HEK293 (cell line): Measurements from ENCODE around the gene R3HDM2.
A peak's percentile ranks its signal among the peaks of the same experiment; 100 is the strongest.

ENCODE experiments used
- CTCF ChIP-seq: fragments of 450-650 bp; formaldehyde crosslinking; IDR thresholded peaks from 2 replicates; pipeline ENCODE4 v1.5.1; 2016; ENCODE audit warnings: missing biosample characterization, missing genetic modification characterization
- FEZF1 ChIP-seq: fragments of 450-650 bp; formaldehyde crosslinking; IDR thresholded peaks from 2 replicates; pipeline ENCODE4 v1.5.1; 2016; ENCODE audit warnings: missing biosample characterization, missing genetic modification characterization
- GLI4 ChIP-seq: fragments of 450-650 bp; formaldehyde crosslinking; IDR thresholded peaks from 2 replicates; pipeline ENCODE4 v1.5.1; 2016; ENCODE audit warnings: missing biosample characterization, missing genetic modification characterization
- HOXA7 ChIP-seq: sonication (generic); formaldehyde crosslinking; IDR thresholded peaks from 2 replicates; pipeline ENCODE4 v1.8.1; 2022; ENCODE audit warnings: missing genetic modification reagents, borderline replicate concordance
- KLF1 ChIP-seq: fragments of 450-650 bp; formaldehyde crosslinking; IDR thresholded peaks from 2 replicates; pipeline ENCODE4 v1.5.1; 2016; ENCODE audit warnings: missing biosample characterization, missing genetic modification characterization
- KLF17 ChIP-seq: fragments of 450-650 bp; formaldehyde crosslinking; IDR thresholded peaks from 2 replicates; pipeline ENCODE4 v1.5.1; 2016; ENCODE audit warnings: missing biosample characterization, missing genetic modification characterization
- SP3 ChIP-seq: fragments of 450-650 bp; formaldehyde crosslinking; IDR thresholded peaks from 2 replicates; pipeline ENCODE4 v1.5.1; 2016; ENCODE audit warnings: missing biosample characterization, missing genetic modification characterization
- TSHZ1 ChIP-seq: fragments of 450-650 bp; formaldehyde crosslinking; IDR thresholded peaks from 2 replicates; pipeline ENCODE4 v1.5.1; 2016; ENCODE audit warnings: missing biosample characterization, missing genetic modification characterization, borderline replicate concordance
- ZBTB11 ChIP-seq: fragments of 450-650 bp; formaldehyde crosslinking; conservative IDR thresholded peaks from 2 replicates; pipeline ENCODE4 v1.5.1; 2016; ENCODE audit warnings: low read depth, missing biosample characterization, missing genetic modification characterization
- ZBTB7A ChIP-seq: fragments of 450-650 bp; formaldehyde crosslinking; IDR thresholded peaks from 2 replicates; pipeline ENCODE4 v1.5.1; 2016; ENCODE audit warnings: low read depth, missing biosample characterization, missing genetic modification characterization
- ZFP3 ChIP-seq: fragments of 450-650 bp; formaldehyde crosslinking; IDR thresholded peaks from 2 replicates; pipeline ENCODE4 v1.5.1; 2016; ENCODE audit warnings: low read depth, missing biosample characterization, missing genetic modification characterization
- ZNF138 ChIP-seq: fragments of 450-650 bp; formaldehyde crosslinking; IDR thresholded peaks from 2 replicates; pipeline ENCODE4 v1.5.1; 2016; ENCODE audit warnings: missing biosample characterization, missing genetic modification characterization, borderline replicate concordance
- ZNF148 ChIP-seq: fragments of 450-650 bp; formaldehyde crosslinking; IDR thresholded peaks from 2 replicates; pipeline ENCODE4 v1.5.0; 2017; ENCODE audit warnings: missing biosample characterization, missing genetic modification characterization, borderline replicate concordance
- ZNF16 ChIP-seq: fragments of 450-650 bp; formaldehyde crosslinking; IDR thresholded peaks from 2 replicates; pipeline ENCODE4 v1.5.1; 2016; ENCODE audit warnings: low read depth, missing biosample characterization, missing genetic modification characterization
- ZNF169 ChIP-seq: fragments of 450-650 bp; formaldehyde crosslinking; IDR thresholded peaks from 2 replicates; pipeline ENCODE4 v1.5.1; 2016; ENCODE audit warnings: missing biosample characterization, missing genetic modification characterization
- ZNF202 ChIP-seq: fragments of 450-650 bp; formaldehyde crosslinking; IDR thresholded peaks from 2 replicates; pipeline ENCODE4 v1.5.1; 2016; ENCODE audit warnings: missing biosample characterization, missing genetic modification characterization, borderline replicate concordance
- ZNF239 ChIP-seq: fragments of 450-650 bp; formaldehyde crosslinking; IDR thresholded peaks from 2 replicates; pipeline ENCODE4 v1.5.1; 2016; ENCODE audit warnings: missing biosample characterization, missing genetic modification characterization
- ZNF302 ChIP-seq: fragments of 450-650 bp; formaldehyde crosslinking; IDR thresholded peaks from 2 replicates; pipeline ENCODE4 v1.5.1; 2016; ENCODE audit warnings: missing biosample characterization, missing genetic modification characterization, low read depth
- ZNF350 ChIP-seq: fragments of 450-650 bp; formaldehyde crosslinking; IDR thresholded peaks from 2 replicates; pipeline ENCODE4 v1.5.0; 2017; ENCODE audit warnings: missing biosample characterization, mild to moderate bottlenecking, missing genetic modification characterization
- ZNF423 ChIP-seq: fragments of 450-650 bp; formaldehyde crosslinking; IDR thresholded peaks from 2 replicates; pipeline ENCODE4 v1.5.1; 2016; ENCODE audit warnings: missing biosample characterization, missing genetic modification characterization
- ZNF548 ChIP-seq: fragments of 450-650 bp; formaldehyde crosslinking; IDR thresholded peaks from 2 replicates; pipeline ENCODE4 v1.5.1; 2016; ENCODE audit warnings: missing biosample characterization, missing genetic modification characterization
- ZNF561 ChIP-seq: fragments of 450-650 bp; IDR thresholded peaks from 2 replicates; pipeline ENCODE4 v1.5.1; 2018; ENCODE audit warnings: missing biosample characterization, missing genetic modification characterization, borderline replicate concordance
- ZNF654 ChIP-seq: fragments of 450-650 bp; formaldehyde crosslinking; IDR thresholded peaks from 2 replicates; pipeline ENCODE4 v1.5.1; 2016; ENCODE audit warnings: low read depth, missing biosample characterization, missing genetic modification characterization
- ZNF704 ChIP-seq: fragments of 450-650 bp; formaldehyde crosslinking; IDR thresholded peaks from 2 replicates; pipeline ENCODE4 v1.5.1; 2016; ENCODE audit warnings: missing biosample characterization, missing genetic modification characterization
- ZNF76 ChIP-seq: fragments of 450-650 bp; formaldehyde crosslinking; IDR thresholded peaks from 2 replicates; pipeline ENCODE4; 2016; ENCODE audit warnings: low read depth, missing biosample characterization, missing genetic modification characterization, borderline replicate concordance
- ZSCAN23 ChIP-seq: fragments of 450-650 bp; formaldehyde crosslinking; IDR thresholded peaks from 2 replicates; pipeline ENCODE4 v1.5.1; 2016; ENCODE audit warnings: missing biosample characterization, missing genetic modification characterization

The R3HDM2 gene

GRCh38 chr12:57238854-57239554, 191.8 kb downstream of the R3HDM2 start (continued):
- TF ChIP-seq TSHZ1 (tag by site-specific recombination) (no peak), ZNF148 (tag by site-specific recombination) (no peak), ZBTB11 (0 out of 2 replicates have a peak, but pooled peaks have one; percentile 24), CTCF (tag by site-specific recombination) (peak; percentile 100), ZNF654 (peak; percentile 54), ZNF302 (tag by site-specific recombination) (no peak), ZFP3 (tag by site-specific recombination) (no peak), ZNF138 (tag by site-specific recombination) (no peak), GLI4 (tag by site-specific recombination) (peak; percentile 33; the same call in 1 of the 2 replicates), ZNF561 (tag by site-specific recombination) (peak; percentile 86; the same call in 1 of the 2 replicates), ZNF76 (tag by site-specific recombination) (peak; percentile 41), ZNF548 (no peak), ZNF704 (tag by site-specific recombination) (no peak), ZNF169 (tag by site-specific recombination) (no peak), SP3 (tag by site-specific recombination) (peak; percentile 73; the same call in 1 of the 2 replicates), ZNF202 (no peak), ZNF239 (no peak), ZSCAN23 (no peak), ZBTB7A (peak; percentile 60; the same call in 1 of the 2 replicates), FEZF1 (tag by site-specific recombination) (no peak), ZNF350 (tag by site-specific recombination) (no peak), KLF1 (peak; percentile 74), ZNF423 (no peak), KLF17 (tag by site-specific recombination) (peak; percentile 90), ZNF16 (tag by site-specific recombination) (no peak), HOXA7 (CRISPR knock-in tag) (no peak)
